Ovary (tissue), 9 donors: ENCODE results near the gene GABRB1. TPM values are rescaled to one million over a fixed set of nuclear protein-coding genes. Genes with fewer than 3 reads are reported as not detected.

Experiments
- DNase-seq, 5 donors: peaks; one replicate each; pipeline ENCODE4 v3.0.0-alpha.2; 2019 to 2020
- H3K27ac ChIP-seq, 2 donors: fragments of 200-600 bp; one replicate each; pipeline versions ENCODE4 v1.5.1 to v1.8.0; 2019 to 2022
- H3K27me3 ChIP-seq: fragments of 200-600 bp; one replicate; pipeline ENCODE4 v1.8.0; 2022
- H3K36me3 ChIP-seq: fragments of 200-600 bp; sonication (generic); one replicate; pipeline ENCODE4 v1.5.1; 2019
- H3K4me1 ChIP-seq: one replicate; pipeline ENCODE4 v1.8.1; 2013; ENCODE audit warnings: mild to moderate bottlenecking, moderate library complexity; ENCODE audit not compliant: insufficient read depth
- H3K4me3 ChIP-seq: fragments of 200-600 bp; sonication (generic); one replicate; pipeline ENCODE4 v1.5.1; 2017
- H3K9me3 ChIP-seq, 2 donors: fragments of 200-600 bp in 1 of 2; sonication (generic) in 1 of 2; one replicate each; pipeline versions ENCODE4 v1.5.1 to v1.8.1; 2013 to 2019; ENCODE audit warnings: mild to moderate bottlenecking in 1 of 2, moderate library complexity in 1 of 2
- CTCF ChIP-seq, 3 donors: fragments of 450-650 bp in 2 of 3; fragments of 200-600 bp in 1 of 3; IDR thresholded peaks; one replicate each; pipeline versions ENCODE4 v1.5.1 to v1.8.0; 2016 to 2022; ENCODE audit warnings: antibody characterized with exemption in 3 of 3, mild to moderate bottlenecking in 1 of 3
- EP300 ChIP-seq: sonication (generic); formaldehyde crosslinking; IDR thresholded peaks from one replicate; pipeline ENCODE4 v1.6.1; 2017; ENCODE audit warnings: antibody characterized with exemption
- POLR2A ChIP-seq: fragments of 450-650 bp; IDR thresholded peaks from one replicate; pipeline ENCODE4 v1.6.1; 2017; ENCODE audit warnings: antibody characterized with exemption, mild to moderate bottlenecking, moderate library complexity
- WGBS, 3 donors: extraction: QIAGEN DNeasy Blood & Tissue Kit in 1 of 3; methylation state at CpG; one replicate each; pipeline versions ENCODE4 v1.1.5 to v1.1.7; 2013 to 2017; 5-methylcytosine and 5-hydroxymethylcytosine counted together
- intact Hi-C, 4 donors: fragments of 100-400 bp; cut with DNase I; formaldehyde crosslinking; loops; one replicate each; pipeline versions ENCODE4 v1.11.0 to v1.15.1; 2022 to 2023
- polyA plus RNA-seq, 2 donors: library from polyadenylated mRNA; stranded (reverse); fragments of 200-250 nt in 1 of 2; fragments of 350-450 nt in 1 of 2; fragmentation: Illumina TruSeq in 1 of 2; extraction: RNeasy Lipid Tissue Mini Kit (QIAGEN cat#74804) in 1 of 2; gene quantifications; one replicate each; pipeline ENCODE4 v1.2.3, GENCODE V29; 2013 to 2014
- total RNA-seq, 7 donors: library from RNA; depleted of rRNA in 2 of 7; stranded (reverse); fragments of >200 nt in 2 of 7; fragmentation: NEBNext Ultra II Directional in 3 of 7; extraction: Animal tissue kit (Norgen Biotek cat#: 25700) in 3 of 7; gene quantifications; one replicate each; pipeline versions ENCODE4 v1.1.0 to v1.2.4, GENCODE V29; 2016 to 2023
- donor health status: DM: no; HTN: no; CAD: no; lungs with moderate emphysema.
- donor health status: DM: no; HTN: no; CAD: no.
- donor health status: Bipolar disorder and iron deficiency.
- donor health status: DM: yes; HTN: yes; CAD: no.
- donor health status: DM: no; HTN: no; CAD: no.
- donor health status: DM: yes; HTN: yes; CAD: no.

GABRB1 gene
- total and polyA plus RNA-seq, 9 donors = 0.23 to 0.43 TPM; not detected in 7

DNA sequence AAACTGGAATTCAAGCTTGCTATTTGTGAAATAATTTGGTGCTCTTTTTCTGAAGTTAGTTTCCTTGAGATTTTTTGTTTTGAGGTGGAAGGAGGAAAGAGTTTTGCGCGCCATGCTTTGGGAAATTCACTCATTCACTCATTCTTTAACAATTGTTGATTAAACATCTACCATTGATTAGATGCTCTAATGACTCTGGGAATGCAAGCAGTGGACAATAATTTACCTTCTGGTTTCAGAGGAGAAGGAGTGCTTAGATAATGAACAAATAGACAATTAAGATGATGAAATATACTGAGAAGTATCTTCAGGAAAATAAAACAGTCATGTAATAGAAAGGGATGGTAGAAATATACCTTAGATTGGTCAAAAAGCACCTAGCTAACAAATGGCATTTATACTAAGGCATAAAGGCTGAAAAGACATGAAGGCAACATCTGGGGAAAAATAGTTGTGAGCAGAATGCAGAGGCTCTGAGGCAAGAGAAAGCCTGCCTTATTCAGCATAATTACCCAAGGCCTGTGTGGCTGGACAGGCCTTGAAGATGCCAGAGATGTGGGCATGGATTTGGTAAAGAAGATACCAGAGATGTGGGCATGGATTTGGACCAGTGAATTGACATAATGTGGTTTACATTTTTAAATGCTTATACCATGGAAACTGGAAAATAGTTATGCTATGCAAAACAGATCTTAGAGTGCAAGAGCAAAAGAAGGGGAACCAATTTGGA lies 434.9 kb downstream of the GABRB1 start:
- Histone ChIP-seq H3K27ac (no peak overlapping the region), H3K36me3 (no peaks in the 10 kb centered on the region), H3K9me3 (no peaks in the 10 kb centered on the region), H3K4me1 (no peaks in the 10 kb centered on the region), H3K27me3 (no peaks in the 10 kb centered on the region), H3K4me3 (no peak overlapping the region)
- 39 to 74% (median 39%) methylated on average over 2 of the region's 2 CpGs for WGBS, 3 donors
- intact Hi-C loops = no loop called here
- no peak for DNase-seq
- no peak for TF ChIP-seq CTCF (IDR thresholded peaks at IDR 0.05)
- TF ChIP-seq POLR2A = no peak
- TF ChIP-seq EP300 = no peak

- intact Hi-C loops = no loop called here
- no peak for TF ChIP-seq POLR2A
- TF ChIP-seq CTCF (IDR thresholded peaks at IDR 0.05) = no peak
- TF ChIP-seq EP300 = no peak
- no peak for DNase-seq
- WGBS, 3 donors = 39 to 58% (median 49%) methylated on average over 6 of the region's 6 CpGs
- Histone ChIP-seq H3K27ac (no peak overlapping the region), H3K9me3 (no peaks in the 10 kb centered on the region), H3K36me3 (no peaks in the 10 kb centered on the region), H3K27me3 (no peaks in the 10 kb centered on the region), H3K4me3 (no peak overlapping the region), H3K4me1 (no peaks in the 10 kb centered on the region)
Measured at GRCh38 chr4:47468706-47469365, 437.5 kb downstream of the GABRB1 start.

DNA sequence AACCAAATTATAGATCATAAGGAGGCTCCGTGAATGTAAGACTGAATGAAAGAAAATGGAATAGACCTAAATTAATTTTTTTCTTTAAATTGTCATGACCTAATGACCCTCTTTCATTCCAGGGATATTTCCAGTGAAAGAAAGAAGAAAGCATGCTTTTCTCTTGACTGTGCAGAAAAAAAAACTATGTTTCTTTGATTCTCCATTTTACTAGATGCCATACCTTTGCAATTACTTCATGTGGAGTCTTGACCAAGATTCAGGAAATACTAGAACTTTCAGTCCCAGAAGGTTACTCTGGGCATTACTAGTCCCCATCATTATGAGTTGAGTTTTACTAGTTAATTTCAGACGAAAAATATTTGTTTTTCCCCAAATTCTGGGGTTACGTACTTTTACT lies 438.6 kb downstream of the GABRB1 start:
- H3K9me3 ChIP-seq = no peaks in the 10 kb centered on the region
- DNase-seq = no peak
- no peak overlapping the region for H3K4me3 ChIP-seq
- no peaks in the 10 kb centered on the region for H3K4me1 ChIP-seq
- 88 to 90% (median 89%) methylated on average over 3 of the region's 3 CpGs for WGBS, 3 donors
- H3K27me3 ChIP-seq = no peaks in the 10 kb centered on the region
- intact Hi-C loops = no loop called here
- no peak for TF ChIP-seq CTCF (IDR thresholded peaks at IDR 0.05)
- TF ChIP-seq POLR2A = no peak
- no peak for TF ChIP-seq EP300
- H3K27ac ChIP-seq = no peak overlapping the region
- no peaks in the 10 kb centered on the region for H3K36me3 ChIP-seq

- no peaks in the 10 kb centered on the region for H3K4me1 ChIP-seq
- intact Hi-C loops = no loop called here
- no peak for TF ChIP-seq EP300
- no peak for TF ChIP-seq CTCF (IDR thresholded peaks at IDR 0.05)
- TF ChIP-seq POLR2A = no peak
- 56 to 81% (median 71%) methylated on average over 4 of the region's 4 CpGs for WGBS, 3 donors
- H3K4me3 ChIP-seq = no peak overlapping the region
- no peaks in the 10 kb centered on the region for H3K27me3 ChIP-seq
- H3K27ac ChIP-seq = no peak overlapping the region
- H3K9me3 ChIP-seq = no peaks in the 10 kb centered on the region
- no peak for DNase-seq
- no peaks in the 10 kb centered on the region for H3K36me3 ChIP-seq
Measured at GRCh38 chr4:47471064-47471463, 439.7 kb downstream of the GABRB1 start.
